BJ (cell line): Measurements from ENCODE around the gene IGIP. TPM values are rescaled to one million over a fixed set of nuclear protein-coding genes. Genes with fewer than 3 reads are reported as not detected.
"Not testable (repeated sequence)": the region's sequence is repeated elsewhere in the genome, so short reads cannot be mapped to it uniquely, and the experiment has no call there.

Experiments
- CTCF ChIA-PET: fragments of 350-600 bp; formaldehyde crosslinking; extraction: SDS; loops from one replicate; lab custom pipeline; 2021; ENCODE audit warnings: antibody characterized with exemption, inconsistent platforms; lab: Yijun Ruan, JAX
- POLR2A ChIA-PET: fragments of 300-600 bp; sonication (Branson Sonifier 250); formaldehyde crosslinking; extraction: SDS; loops from one replicate; lab custom pipeline; 2021; ENCODE audit warnings: antibody characterized with exemption; lab: Charles Lee
- DNase-seq: peaks from one replicate; pipeline ENCODE4 v3.0.0-alpha.2; 2011; ENCODE audit warnings: low read depth
- H3K27me3 ChIP-seq: 2 replicates; pipeline ENCODE4 v1.6.0; 2011; ENCODE audit warnings: low read length; ENCODE audit not compliant: control insufficient read depth, insufficient read depth
- H3K36me3 ChIP-seq: 2 replicates; pipeline ENCODE4 v1.5.1; 2011; ENCODE audit warnings: low read length; ENCODE audit not compliant: control insufficient read depth, insufficient read depth
- H3K4me3 ChIP-seq: 2 replicates; pipeline ENCODE4 v1.5.1; 2011; ENCODE audit warnings: low read depth, mild to moderate bottlenecking, control low read depth, low read length
- polyA plus RNA-seq: library from polyadenylated mRNA; depleted of rRNA; stranded (reverse); fragments of >200 nt; gene quantifications from 2 replicates; pipeline ENCODE4 v1.2.3, GENCODE V29; 2011
- TF ChIP-seq, protein P1 (sequence below): IDR thresholded peaks from 2 replicates; pipeline ENCODE4 v1.5.1; 2011; ENCODE audit warnings: low read depth, mild to moderate bottlenecking, control low read depth, inconsistent platforms, low read length, moderate library complexity; ENCODE audit not compliant: insufficient read depth

IGIP gene
- polyA plus RNA-seq, 1 experiment, result 1.5 TPM

DNA sequence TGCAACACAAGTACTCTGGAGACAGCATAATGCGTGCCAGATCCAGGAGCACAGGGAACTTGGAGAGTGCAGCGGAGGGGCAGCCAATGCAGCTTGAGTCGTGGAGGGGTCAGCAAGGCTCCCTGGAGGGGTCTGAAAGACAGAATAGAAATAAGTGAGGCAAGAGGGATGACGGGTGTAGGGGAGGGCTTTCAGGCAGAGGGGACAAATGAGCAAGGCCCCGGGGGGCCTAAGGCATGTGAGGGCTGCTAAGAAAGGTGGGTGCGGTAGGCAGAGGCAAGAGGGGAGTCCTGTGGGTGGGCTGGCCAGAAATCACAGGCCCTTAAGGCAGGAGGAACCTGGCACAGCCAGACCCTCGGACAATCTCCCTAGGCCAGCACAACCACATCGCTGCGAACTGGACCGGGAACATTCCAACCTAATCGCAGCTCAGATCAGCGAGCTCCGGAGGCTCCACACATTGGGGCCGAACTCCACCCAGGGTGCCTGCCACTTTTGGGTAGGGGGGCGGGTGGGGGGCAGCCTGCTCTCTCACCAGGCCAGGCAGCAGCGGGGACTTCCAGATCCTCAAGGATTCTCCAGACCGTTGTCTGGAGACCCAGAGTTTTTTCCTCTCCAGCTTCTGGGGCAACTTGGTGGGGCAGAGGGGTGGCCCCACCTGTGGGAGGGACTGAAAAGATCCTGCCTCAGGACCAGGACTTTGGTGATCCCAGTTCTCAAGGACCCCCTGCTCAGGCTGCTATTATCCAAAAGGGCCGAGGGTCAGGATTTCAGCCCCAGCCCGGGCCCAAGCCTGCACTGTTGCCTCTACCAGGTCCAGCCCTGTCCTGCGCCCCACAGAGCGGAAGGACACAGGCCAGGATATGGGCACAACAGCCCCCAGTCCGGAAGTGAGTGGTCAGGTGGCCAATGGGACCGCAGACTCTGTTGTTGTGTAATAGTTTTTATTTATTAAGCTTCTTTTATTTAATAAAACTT lies 26.6 kb downstream of the IGIP start:
- POLR2A ChIA-PET, result no interaction called here
- DNase-seq, result no peak
- H3K36me3 ChIP-seq, result no peaks in the 10 kb centered on the region; the same call in 1 of the 2 replicates
- TF ChIP-seq, protein P1, sequence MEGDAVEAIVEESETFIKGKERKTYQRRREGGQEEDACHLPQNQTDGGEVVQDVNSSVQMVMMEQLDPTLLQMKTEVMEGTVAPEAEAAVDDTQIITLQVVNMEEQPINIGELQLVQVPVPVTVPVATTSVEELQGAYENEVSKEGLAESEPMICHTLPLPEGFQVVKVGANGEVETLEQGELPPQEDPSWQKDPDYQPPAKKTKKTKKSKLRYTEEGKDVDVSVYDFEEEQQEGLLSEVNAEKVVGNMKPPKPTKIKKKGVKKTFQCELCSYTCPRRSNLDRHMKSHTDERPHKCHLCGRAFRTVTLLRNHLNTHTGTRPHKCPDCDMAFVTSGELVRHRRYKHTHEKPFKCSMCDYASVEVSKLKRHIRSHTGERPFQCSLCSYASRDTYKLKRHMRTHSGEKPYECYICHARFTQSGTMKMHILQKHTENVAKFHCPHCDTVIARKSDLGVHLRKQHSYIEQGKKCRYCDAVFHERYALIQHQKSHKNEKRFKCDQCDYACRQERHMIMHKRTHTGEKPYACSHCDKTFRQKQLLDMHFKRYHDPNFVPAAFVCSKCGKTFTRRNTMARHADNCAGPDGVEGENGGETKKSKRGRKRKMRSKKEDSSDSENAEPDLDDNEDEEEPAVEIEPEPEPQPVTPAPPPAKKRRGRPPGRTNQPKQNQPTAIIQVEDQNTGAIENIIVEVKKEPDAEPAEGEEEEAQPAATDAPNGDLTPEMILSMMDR, result no peak
- H3K27me3 ChIP-seq, result no peaks in the 10 kb centered on the region
- CTCF ChIA-PET, result interaction anchor here (1.1 to 13.0 kb wide), 4 partner anchors 7 to 78 kb away, joined by 4 to 106 read pairs (median 25); no protein-coding TSS in a partner anchor
- no peak overlapping the region for H3K4me3 ChIP-seq

DNA sequence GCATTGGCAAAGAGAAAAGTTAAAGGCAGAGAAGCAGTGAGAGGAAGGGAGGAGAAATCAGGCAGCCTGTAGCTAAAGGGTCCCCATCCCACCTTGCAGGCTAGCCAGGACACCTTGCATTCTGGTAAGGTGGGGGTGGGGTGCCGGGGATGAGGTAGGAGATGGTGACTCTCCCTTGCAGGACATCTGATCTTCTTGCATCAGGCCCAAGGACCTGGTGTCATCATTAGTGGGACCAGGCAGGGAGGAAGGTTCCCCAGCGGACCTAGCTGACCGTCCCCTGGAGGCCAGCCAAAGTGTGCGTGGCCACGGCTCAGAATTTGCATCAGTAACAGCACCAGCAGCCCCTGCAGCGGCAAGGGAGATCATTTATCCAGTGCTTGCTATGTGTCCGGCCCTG lies 27.5 kb downstream of the IGIP start:
- Histone ChIP-seq H3K36me3 (no peaks in the 10 kb centered on the region; the same call in 1 of the 2 replicates), H3K4me3 (no peak overlapping the region), H3K27me3 (no peaks in the 10 kb centered on the region)
- ChIA-PET CTCF (interaction anchor here (1.1 to 13.0 kb wide), 6 partner anchors 8 to 79 kb away, joined by 3 to 106 read pairs (median 5); no protein-coding TSS in a partner anchor), POLR2A (no interaction called here)
- DNase-seq, result no peak
- TF ChIP-seq, protein P1, result no peak

DNA sequence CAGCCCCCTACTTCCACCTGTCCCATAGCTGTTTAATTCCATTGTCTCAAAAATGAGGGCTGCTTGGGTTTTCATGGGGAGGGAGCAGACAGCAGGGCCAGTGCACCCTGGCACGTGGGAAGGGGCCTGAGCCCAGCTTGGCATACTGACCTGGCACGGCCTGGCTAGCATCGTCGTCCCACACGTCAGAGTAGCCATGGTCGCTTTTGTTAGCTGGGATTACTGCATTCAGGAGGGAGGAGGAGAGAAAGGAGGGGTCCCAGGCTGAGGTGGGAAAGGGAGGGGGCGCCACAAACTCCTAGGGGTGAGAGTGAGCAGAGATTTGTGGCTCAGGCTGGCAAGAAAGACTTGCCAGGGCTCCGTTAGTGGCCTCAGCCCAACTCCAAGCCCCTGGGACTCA lies 28.2 kb downstream of the IGIP start:
- Histone ChIP-seq H3K4me3 (no peak overlapping the region), H3K36me3 (no peaks in the 10 kb centered on the region), H3K27me3 (no peaks in the 10 kb centered on the region)
- DNase-seq, result no peak
- ChIA-PET POLR2A (interaction anchor here (0.7 kb wide), 1 partner anchor 80 kb away, joined by 3 read pairs; no protein-coding TSS in a partner anchor), CTCF (interaction anchor here (1.3 to 13.0 kb wide), 6 partner anchors 9 to 366 kb away, joined by 3 to 106 read pairs (median 8); no protein-coding TSS in a partner anchor)
- TF ChIP-seq, protein P1, result no peak

DNA sequence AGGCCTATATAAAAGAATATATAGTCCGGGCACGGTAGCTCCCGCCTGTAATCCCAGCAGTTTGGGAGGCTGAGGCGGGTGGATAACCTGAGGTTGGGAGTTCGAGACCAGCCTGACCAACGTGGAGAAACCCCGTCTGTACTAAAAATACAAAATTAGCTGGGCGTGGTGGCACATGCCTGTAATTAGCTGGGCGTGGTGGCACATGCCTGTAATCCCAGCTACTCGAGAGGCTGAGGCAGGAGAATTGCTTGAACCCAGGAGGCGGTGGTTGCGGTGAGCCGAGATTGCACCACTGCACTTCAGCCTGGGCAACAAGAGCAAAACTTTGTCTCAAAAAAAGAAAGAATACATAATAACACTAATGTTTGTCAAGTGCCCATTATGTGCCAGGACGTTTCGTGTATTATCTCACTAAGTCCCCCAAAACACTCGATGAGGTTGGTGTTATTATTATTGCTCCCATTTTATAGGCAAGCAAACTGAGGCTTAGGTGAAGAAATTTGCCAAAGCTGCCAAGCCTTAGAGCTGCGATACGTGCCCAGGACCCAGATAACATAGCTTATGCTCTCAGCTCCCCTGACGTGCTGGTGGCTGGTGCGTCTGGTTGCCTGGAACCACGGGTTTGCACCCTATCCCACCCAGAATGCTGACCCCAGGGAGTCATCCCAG lies 29.1 kb downstream of the IGIP start:
- H3K4me3 ChIP-seq, DNase-seq, H3K36me3 ChIP-seq, H3K27me3 ChIP-seq, POLR2A ChIA-PET: not testable (repeated sequence)
- CTCF ChIA-PET, result interaction anchor here (0.6 to 13.0 kb wide), 9 partner anchors 9 to 368 kb away, joined by 3 to 106 read pairs (median 6); no protein-coding TSS in a partner anchor

DNA sequence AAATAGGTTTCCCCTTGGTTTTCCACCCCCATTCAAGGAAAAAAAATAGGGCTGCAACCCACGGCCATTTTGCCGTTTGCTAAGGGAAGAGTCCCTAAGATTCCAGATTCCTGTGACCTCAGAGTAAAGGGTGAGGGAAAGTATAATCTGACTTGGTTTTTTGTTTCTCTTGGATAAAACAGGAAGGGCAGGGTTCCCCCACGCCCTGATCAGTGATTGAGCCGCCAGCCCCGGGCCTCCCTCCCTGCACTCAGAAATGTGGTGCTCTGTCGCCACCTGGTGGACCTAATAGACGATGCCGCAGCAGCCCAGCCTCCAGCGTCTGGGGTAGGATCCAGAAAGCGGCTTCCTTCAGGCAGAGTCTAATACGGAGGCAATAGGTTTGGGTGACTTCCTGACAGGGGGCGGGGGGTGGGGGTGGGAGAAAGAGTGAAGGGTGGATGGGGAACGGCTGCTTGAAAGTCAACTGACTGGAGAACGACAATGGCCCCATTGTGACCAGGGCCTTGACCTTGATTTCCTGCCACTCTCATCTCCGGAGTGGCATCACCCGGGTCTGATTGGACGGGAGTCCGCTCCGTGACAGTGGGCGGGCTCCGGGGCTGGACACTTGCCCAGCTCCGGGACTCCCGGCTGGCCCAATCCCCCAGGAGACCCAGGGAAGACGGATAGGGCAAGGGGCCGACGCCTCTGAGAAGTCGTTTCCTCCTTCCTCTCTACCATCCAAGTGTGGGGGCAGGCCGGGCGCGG lies 31.5 kb downstream of the IGIP start:
- TF ChIP-seq, protein P1, result peak; percentile 92
- ChIA-PET POLR2A (no interaction called here), CTCF (interaction anchor here (0.7 to 13.0 kb wide), 9 partner anchors 12 to 369 kb away, joined by 3 to 106 read pairs (median 5); partner anchors contain the start of gene HBEGF)
- no peak for DNase-seq
- Histone ChIP-seq H3K27me3 (no peaks in the 10 kb centered on the region), H3K36me3 (no peaks in the 10 kb centered on the region), H3K4me3 (peak overlapping the region; percentile 35)
